Hematopoietic multipotent progenitor cell treated with erythropoietin and hydrocortisone succinate and interleukin-3 and kit ligand, for 15 days (in vitro differentiated cells): Measurements from ENCODE around the gene PCSK4.
"Not testable (repeated sequence)": the region's sequence is repeated elsewhere in the genome, so short reads cannot be mapped to it uniquely, and the experiment has no call there.

Source experiments
- DNase-seq: peaks from one replicate; pipeline ENCODE4 v3.0.0-alpha.2; 2015; ENCODE audit warnings: low spot score

The PCSK4 gene

DNA sequence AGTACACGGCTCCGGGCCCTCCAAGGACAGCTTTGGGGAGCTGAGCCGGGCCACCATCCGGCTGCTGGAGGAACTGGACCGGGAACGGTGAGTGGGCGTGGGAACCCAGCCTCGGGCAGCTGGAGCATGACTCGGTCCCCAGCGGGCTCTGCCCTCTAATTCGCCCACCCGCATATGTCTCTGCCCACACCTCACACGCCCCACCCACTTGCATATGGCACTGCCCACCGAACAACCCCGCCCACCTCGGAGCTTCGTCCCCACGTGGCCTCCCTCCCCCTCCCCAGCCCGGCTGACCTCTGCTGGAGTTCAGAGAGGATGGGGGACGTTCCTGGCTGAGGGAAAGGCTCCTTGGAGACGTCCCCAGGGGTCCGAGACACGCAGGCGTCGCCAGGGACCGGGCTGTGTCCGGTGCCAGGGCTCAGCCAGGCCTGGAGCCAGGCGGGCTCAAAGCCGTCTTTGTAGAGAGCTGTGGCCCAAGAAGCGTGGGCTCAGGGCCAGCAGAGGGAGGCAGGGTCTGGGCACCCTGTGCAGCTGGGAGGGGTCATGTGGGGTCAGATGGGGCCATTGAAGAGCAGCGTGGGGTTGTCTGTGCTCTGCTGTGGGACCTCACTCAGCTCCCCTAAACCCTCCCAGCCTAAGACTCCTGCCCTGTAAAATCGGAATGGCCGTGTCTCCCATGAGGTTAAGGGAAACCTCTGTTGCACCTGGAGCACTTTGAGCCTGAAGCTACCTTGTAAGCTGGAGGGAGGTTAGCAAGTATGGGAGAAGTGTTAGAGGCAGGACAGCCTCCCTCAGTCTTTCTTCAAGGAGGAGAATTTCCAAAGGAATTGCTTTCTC lies 36.4 kb downstream of the PCSK4 start:
- DNase-seq: no peak

DNA sequence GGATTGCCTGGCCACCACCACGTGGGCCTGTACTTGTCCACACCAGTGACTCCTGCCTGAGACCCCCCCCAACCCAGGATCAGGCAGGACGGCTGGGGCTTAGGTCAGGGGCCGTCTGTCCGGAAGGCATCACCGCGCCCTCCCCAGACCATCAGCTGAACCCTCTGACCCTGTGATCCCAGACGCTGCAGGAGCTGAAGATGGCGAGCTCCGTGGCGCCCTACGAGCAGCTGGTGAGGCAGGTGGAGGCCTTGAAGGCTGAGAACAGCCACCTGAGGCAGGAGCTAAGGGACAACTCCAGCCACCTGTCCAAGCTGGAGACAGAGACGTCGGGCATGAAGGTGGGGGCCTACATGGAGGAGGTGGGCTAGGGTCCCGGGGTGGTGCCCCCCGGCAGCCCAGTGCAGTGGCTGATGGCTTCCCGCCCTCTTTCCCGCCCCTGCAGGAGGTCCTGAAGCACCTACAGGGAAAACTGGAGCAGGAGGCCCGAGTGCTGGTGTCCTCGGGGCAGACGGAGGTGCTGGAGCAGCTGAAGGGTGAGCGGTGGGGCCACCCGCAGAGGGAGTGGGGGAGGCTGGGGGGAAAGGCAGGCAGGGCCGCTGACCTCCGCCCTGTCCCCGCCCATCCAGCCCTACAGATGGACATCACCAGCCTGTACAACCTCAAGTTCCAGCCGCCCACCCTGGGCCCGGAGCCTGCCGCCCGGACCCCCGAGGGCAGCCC lies 37.2 kb downstream of the PCSK4 start:
- DNase-seq: no peak

DNA sequence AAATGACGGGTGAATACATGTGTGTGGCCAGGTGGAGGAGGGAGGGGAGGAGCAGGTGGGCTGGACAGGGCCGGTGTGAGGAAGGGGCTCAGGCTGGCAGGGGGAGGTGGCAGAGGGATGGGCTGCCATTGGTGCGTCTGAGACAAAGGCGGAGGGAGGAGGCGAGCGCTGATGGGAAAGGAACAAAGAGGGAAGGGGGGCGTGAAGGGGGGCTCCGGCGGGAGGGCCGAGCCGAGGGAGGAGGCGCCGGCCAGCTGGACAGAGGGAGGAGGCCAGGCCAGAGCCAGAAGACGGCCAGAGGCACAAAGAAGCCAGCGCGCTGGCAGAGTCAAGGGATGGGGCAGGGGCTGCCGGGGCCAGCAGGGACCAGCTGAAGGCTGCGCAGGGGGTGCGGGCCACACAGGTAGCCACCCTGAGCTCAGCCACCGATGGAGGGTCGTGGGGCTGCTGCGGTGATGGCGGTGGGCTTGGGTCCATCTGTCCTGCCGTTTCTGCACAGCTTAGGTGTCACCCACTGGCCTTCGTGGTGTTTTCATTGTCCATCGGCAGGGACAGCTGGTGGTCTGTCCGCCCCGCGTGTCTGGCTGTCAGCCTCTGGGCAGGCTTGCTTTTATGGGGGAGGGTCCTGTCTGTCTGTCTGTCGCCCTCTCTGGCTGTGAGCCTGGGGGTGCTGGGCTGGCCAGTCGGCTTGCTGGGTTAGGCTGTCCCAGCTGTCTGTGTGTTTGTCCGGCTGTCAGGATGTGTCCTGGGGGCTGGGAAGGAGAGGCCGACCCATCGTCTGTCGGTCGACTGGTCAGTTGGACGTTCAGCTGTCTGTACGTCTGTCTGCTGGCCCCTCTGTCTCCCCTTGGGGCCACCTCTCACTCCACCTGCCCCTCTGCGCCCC lies 38.0 kb downstream of the PCSK4 start:
- no peak for DNase-seq

DNA sequence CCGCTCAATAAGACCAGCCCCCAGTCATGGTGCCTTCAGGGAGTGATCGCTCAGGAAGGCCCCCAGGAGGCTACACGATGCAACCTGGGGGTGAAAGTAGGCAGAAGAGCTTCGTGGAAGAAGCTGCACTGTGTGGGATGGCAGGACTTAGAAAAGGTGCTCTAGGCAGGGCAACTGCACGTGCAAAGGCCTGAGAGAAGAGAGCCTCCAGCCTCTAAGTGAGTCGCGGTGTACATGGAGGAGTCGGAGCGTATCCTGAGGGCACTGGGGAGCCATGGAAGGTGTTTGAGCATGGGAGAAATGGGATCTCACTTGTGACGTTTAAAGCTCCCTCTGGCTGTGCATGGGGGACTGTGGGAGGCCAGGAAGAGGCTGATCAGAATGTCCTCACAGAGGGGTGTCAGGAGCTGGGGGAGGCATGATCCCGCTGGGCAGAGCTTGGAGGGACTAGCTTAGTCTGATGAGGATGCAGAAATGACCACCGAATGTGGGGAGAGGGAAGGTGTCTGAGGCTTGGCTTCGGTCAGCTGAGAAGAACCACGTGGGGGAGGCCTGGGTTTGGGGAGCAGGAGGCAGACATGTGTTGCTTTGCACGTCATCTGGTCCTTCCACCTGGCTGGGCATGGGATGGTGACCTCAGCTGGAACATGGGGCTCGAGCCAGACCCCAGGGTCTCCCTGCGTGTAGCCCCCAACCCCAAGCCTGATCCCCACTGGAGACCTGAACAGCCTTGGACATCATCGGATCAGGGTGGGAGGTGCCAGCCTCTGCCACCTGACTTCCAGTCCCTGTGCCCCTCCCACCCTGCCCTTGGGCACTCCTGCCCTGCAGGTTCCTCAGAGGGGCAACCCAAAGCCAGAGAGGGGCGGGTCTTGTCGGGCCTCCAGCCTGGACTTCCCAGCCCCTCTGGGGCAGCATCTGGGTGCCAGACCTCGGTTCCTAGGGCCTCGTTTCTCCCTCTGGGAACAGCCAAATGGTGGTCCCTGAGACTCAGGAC lies 39.1 kb downstream of the PCSK4 start:
- no peak for DNase-seq

DNA sequence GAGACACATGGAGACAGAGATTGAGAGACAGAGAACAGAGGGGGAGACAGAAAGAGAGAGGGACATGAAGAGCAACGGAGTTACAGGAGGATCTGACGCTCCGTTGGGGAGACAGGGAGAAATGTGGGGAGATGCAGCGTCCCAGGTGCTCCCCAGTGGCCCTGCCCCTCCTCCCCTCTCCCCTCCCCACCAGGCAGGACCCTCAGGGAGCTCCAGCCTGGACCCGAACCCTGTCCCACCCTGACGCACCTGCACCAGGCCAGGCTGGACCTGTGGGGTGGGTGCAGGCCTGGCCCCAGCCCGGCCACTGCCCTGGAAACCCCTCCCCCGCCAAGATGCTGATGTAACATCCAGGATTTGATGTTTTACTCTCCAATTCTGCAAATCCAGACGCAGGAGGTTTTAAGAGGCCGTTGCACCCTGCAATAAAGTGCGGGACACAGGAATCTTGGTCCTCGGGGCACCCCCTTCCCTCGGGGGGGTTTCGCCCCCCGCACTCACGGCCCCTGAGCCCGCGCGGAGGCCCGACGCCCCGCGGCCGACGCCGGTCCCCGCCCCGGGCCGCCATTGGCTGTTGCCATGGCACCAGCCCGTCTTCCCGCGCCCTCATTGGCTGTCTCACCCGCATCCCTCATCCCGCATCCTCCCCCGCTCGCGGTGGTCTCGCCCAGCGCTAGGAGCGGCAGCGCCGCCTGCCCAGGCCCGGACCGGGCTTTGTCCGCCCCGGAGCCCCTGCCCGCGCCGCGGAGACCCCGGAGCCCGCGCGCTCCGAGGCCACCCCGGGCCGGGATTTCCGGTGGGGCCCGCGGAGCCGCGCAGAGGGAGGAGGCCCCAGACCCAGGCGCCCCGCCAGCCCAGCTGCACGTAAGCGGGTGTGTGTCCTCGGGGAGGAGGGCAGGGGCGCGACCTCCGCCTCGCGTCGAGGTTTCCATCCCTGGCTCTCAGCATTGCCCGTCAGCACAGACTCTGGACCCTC lies 40.4 kb downstream of the PCSK4 start, which contains the start of gene APC2:
TSS of gene APC2 (plus strand) at position 655 of the 976 bp plus-strand sequence. CDS start 2,881 bp downstream, outside the sequence.
- DNase-seq: no peak

DNA sequence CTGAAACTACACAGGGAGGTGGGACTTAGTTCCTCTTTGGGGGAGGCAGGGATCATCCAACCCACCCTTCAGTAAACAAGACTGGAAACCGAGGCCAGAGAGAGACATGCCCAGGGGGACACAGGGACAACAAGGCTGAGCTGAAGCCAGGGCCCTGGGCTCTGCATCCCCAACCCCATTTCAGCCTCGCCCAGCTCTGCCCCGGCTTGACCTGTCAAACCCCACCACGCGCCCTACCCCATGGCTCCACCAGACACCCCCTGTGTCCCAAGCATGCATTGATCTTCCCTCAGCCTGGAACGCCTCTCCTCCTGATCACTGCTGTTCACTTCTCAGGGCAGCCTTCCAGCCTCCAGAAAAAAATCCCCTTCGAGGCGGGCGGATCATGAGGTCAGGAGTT lies 42.2 kb downstream of the PCSK4 start:
- no peak for DNase-seq

DNA sequence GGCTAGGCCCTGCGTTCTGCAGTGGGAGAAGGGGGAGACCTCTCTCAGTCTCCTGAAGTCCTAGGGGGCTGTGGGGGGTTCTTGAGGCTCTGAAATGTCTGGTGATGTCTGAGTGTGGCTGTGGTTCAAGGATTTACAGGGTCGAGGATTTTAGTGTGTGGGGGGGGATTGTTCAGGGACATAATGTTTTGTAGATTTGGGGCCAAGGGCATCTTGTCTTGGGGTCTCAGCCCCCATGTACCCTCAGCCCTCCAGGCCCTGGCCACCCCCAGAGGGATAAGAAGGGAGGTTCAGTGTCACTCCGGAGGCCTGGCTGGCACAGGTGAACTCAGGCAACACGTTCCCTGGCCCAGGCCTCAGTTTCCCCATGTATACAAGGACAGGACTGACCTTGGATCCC lies 42.6 kb downstream of the PCSK4 start:
- DNase-seq: no peak

DNA sequence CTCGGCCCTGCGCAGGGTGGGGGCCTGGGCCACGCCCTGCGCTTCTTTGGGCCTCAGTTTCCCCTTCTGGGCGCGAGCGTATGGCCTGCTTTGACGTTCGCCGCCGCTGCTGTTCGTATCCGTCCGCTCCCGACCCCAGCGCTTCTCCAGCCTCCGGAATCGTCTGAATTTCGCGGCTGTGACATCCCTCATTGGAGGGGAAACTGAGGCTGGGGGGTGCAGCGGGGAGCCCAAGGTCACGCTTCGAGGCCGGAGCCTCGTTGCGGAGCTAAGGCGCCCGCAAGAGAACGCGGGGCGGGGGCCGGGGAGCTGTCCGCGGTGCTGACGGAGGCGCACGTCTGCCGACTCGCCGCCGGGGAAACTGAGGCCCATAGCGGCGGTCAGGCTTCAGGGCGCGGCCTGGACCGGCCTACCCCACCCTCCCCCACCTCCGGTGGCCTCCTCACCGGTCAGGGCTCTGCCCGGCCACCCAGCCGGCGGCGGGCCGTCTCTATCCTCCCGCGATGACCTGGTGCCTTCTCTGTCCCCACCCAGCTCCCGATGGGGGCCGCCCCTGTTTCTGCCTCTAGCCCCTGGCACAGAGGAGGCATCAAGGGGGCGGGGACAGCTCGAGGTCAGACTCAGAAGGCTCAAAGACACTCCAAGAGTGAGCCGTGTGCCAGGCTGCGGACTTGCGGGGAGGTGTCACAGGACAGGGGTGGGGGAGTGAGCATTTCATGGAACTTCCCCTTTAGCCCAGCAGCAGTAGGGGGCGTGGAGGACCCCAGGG lies 43.3 kb downstream of the PCSK4 start:
- DNase-seq: no peak

DNA sequence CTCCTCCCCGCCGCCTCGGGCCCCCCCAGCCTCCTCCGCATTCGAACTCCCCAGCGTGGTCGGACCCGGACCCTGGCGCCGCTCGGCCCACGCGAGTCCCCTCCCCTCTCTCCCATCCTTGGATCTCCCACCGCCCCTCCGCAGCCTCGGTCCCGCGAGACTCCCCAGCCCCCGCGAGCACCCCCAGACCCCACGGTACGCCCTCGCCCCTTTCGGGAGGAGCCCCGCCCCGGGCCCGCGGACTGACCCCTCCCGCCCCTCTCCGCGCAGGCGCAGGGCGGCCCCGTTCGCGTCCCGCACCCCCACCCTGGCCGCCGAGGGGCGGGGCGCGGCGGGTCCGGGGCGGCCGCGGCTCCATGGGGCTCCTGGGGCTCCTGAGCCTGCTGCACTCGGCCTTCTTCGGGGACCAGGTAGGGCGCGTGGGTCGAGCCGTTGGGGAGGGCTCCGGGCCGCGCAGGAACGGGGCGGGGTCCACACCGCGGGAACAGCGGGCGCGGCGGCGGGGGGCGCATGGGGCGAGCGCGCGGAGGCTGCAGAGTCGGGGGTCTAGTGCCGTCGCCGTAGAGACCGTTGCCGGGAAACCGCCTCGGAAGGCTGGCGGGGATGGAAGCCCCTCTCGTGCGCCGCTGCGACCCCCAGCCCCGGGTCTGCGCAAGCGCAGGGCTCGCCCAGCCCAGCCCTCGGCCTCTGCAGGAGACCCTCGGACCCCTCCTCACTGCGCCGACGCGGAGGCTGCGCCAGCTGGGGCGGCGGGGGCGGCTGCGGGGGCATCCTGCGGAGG lies 44.0 kb downstream of the PCSK4 start:
- no peak for DNase-seq

DNA sequence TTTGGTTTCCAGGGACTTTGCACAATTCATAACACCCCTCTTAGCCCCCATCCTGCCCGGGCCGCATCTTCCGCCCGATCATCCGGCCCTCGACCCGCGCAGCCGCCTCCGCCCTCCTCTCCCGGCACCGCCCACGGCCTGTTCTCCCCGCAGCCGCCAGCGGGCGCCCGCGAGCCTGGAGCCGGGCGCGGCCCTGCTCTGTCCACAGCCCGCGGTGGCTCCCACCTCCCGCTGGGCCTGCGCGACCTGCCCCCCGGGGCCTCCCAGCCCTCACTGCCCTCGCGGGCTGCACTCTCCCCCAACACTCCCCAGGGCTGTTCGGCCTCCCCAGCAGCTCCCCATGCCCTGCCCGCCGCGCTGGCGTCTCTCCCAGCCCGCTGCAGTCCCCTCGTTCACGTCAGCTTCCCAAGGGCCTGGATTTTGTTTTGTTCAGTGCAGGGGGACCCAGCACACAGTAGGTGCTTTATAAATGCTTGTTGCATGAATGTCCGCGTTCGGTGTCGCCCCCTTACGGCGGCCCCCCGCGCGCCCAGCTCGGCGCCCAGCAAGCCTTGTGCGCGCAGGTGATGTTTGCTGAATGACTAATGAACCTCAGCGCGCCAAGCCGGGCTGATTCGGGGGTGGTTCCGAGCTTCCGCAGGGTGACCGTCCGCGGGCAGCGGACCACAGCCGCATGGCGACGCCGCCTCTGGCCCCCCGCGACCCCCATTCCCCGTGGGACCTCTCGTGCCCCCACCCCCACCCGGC lies 44.8 kb downstream of the PCSK4 start:
- DNase-seq: peak; percentile 75

DNA sequence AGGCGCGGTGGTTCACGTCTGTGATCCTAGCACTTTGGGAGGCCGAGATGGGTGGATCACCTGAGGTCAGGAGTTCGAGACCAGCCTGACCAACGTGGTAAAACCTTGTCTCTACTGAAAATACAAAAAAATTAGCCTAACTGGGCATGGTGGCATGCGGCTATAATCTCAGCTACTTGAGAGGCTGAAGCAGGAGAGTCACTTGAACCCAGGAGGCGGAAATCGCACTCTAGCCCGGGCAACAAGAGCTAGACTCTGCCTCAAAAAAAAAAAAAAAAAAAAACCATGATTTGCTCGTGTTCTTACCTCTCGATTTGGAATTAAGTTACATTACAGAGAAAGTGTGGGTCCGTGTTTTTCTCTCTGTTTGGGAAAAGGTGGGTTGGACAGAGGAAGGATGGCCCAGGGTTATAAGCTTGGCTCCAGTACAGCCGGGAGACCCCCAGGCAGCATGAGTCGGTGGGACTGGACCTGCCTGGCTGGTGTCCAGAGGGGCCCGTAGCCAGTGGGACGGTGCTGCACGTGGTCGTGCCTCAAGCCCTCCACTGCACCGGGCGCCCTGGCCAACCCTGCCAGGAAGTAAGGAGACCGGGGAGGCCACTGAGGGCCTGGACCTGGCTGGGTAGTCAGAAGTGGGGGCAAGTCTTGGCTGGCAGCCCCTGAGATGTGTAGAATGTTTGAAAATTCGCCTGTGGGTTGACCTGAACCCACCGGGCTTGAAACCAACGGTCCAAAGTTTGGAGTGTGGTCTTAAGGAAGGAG lies 48.3 kb downstream of the PCSK4 start:
- DNase-seq: no peak

DNA sequence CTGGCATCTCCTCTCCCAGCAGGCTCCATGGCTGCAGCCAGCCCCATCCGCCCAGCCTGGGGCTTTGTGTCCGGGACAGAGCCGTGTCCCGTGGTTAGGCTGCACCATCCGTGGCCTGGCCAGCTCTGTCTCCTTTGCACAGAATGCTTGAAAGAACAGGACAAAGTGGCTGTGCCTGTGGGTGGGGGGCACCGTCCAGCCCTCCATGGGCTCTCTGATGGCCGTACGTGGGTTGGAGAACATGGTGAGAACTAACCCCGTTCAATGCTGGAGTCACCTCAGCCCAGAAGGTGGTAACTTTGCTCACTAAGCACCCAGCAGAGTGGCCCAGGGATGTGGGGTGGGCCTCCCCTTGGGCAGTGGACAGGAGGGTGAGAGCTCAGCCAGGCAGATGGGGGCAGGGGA lies 49.1 kb downstream of the PCSK4 start:
- no peak for DNase-seq

DNA sequence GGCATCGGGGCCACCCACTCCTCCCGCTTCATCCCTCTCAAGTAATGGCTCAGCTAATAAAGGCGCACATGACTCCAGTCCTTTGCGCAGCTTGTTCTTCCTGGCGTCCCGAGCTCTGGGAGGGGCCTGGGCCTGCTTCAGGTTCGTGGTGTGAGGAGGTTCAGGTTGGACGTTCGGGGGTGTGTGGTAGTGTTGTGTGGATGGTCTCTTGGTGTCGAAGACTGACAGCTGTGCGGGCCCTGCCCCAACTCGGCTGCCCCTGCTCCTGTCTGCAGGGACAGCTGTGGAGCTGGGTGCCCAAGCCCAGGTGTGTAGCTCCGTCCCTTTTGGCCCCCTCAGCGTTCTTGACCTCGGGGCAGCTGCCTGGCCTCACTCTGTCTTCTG lies 49.7 kb downstream of the PCSK4 start:
- no peak for DNase-seq

DNA sequence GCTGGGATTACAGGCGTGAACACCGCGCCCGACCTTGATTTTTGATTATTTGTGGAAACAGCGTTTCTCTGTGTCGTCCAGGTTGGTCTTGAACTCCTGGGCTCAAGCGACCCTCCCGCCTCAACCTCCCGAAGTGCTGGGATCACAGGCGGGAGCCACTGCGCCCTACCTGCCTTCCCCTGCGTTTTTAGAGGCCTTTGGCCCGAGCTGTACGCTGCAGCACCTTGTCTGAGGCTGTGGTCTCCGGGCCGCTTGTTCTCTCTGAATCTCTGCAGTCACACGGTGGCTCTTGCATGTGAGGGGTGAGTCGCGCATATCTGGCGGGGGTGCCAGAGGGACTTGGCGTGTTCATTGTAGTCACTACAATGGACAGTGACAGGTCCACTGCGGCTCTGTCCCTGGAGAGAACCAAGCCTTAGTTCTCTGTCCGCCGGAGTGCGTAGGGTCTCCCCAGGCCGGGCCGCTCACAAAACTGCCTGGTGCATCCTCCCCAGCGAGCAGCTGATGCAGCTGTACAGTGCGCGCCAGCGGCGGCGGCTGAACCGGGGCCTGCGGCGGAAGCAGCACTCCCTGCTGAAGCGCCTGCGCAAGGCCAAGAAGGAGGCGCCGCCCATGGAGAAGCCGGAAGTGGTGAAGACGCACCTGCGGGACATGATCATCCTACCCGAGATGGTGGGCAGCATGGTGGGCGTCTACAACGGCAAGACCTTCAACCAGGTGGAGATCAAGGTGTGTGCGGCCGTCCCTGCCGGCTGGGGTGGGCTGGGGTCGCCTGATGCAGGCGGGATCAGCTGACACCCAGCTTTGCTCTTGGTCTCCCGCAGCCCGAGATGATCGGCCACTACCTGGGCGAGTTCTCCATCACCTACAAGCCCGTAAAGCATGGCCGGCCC lies 50.4 kb downstream of the PCSK4 start:
- not testable (repeated sequence) for DNase-seq

DNA sequence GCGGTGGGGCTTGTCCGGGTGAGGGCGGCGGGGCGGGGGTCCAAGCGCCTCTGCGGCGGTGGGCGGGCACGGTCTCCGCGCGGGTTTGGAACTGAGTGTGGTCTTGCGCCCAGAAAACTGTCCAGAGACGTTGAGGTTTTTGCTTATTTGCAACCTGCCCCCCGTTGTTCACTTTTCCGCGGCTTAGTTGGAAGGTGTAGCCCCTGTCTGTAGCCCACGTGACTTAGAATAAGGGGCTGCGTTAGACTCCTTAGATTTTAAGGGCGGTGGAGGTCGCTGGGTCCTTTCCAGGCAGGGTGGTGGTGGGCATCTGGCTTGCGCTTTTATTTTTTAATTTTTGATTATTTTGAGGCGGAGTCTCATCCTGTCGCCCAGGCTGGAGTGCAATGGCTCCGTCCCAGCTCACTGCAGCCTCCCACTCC lies 51.2 kb downstream of the PCSK4 start:
- DNase-seq: no peak
